Retinal pigment epithelial cell (primary cell): ENCODE measurements around the gene NUDT19.
"Not testable (repeated sequence)": the region's sequence is repeated elsewhere in the genome, so short reads cannot be mapped to it uniquely, and the experiment has no call there.

ENCODE experiments used
- DNase-seq: peaks from one replicate; pipeline ENCODE4 v3.0.0-alpha.2; 2010; ENCODE audit warnings: low read depth
- H3K4me3 ChIP-seq: 2 replicates; pipeline ENCODE4 v1.5.1; 2011; ENCODE audit warnings: mild to moderate bottlenecking, low read length, control low read depth, moderate library complexity
- CTCF ChIP-seq: conservative IDR thresholded peaks from 2 replicates; pipeline ENCODE4 v1.5.1; 2011; ENCODE audit warnings: low read depth, low read length, control low read depth, inconsistent platforms

Gene NUDT19

GRCh38 chr19:32744555-32745325 is 53.1 kb downstream of the NUDT19 start:
- no peak for TF ChIP-seq CTCF

GRCh38 chr19:32745594-32746251 is 54.1 kb downstream of the NUDT19 start:
- DNase-seq: not testable (repeated sequence)

More at GRCh38 chr19:32744555-32745325, 53.1 kb downstream of the NUDT19 start:
- H3K4me3 ChIP-seq: no peak overlapping the region
- DNase-seq: no peak

GRCh38 chr19:32746631-32747196 is 55.1 kb downstream of the NUDT19 start:
- not testable (repeated sequence) for H3K4me3 ChIP-seq, DNase-seq

More at GRCh38 chr19:32745594-32746251, 54.1 kb downstream of the NUDT19 start:
- not testable (repeated sequence) for H3K4me3 ChIP-seq

- no peak overlapping the region for H3K4me3 ChIP-seq
- TF ChIP-seq CTCF: peak; percentile 35
- DNase-seq: no peak
These were observed 56.9 kb downstream of the NUDT19 start for GRCh38 chr19:32748497-32748896.

- no peak for DNase-seq
- TF ChIP-seq CTCF: no peak
- H3K4me3 ChIP-seq: no peak overlapping the region
These were observed 57.3 kb downstream of the NUDT19 start for GRCh38 chr19:32748948-32749347.

- no peak for TF ChIP-seq CTCF
- no peak overlapping the region for H3K4me3 ChIP-seq
- DNase-seq: no peak
These were observed 57.7 kb downstream of the NUDT19 start for GRCh38 chr19:32749361-32749760.

GRCh38 chr19:32750441-32751055 is 58.9 kb downstream of the NUDT19 start:
- no peak overlapping the region for H3K4me3 ChIP-seq
- DNase-seq: no peak
- no peak for TF ChIP-seq CTCF
